Astrocyte of the cerebellum (primary cell): ENCODE results near the gene CCDC66.

Experiments
- DNase-seq: peaks from one replicate; pipeline ENCODE4 v3.0.0-alpha.2; 2011; ENCODE audit warnings: low read depth
- H3K4me3 ChIP-seq: 2 replicates; pipeline ENCODE4 v1.5.1; 2011; ENCODE audit warnings: mild to moderate bottlenecking, low read depth, low read length, moderate library complexity
- CTCF ChIP-seq: IDR thresholded peaks from 2 replicates; pipeline ENCODE4 v1.5.1; 2012; ENCODE audit warnings: low read length, low read depth, moderate library complexity, mild to moderate bottlenecking; ENCODE audit errors: missing control alignments
- in situ Hi-C: cut with HindIII; loops from 2 replicates; pipeline ENCODE4 v1.10.0; 2017; ENCODE audit warnings: low sequenced_read_pairs

Gene CCDC66

DNA sequence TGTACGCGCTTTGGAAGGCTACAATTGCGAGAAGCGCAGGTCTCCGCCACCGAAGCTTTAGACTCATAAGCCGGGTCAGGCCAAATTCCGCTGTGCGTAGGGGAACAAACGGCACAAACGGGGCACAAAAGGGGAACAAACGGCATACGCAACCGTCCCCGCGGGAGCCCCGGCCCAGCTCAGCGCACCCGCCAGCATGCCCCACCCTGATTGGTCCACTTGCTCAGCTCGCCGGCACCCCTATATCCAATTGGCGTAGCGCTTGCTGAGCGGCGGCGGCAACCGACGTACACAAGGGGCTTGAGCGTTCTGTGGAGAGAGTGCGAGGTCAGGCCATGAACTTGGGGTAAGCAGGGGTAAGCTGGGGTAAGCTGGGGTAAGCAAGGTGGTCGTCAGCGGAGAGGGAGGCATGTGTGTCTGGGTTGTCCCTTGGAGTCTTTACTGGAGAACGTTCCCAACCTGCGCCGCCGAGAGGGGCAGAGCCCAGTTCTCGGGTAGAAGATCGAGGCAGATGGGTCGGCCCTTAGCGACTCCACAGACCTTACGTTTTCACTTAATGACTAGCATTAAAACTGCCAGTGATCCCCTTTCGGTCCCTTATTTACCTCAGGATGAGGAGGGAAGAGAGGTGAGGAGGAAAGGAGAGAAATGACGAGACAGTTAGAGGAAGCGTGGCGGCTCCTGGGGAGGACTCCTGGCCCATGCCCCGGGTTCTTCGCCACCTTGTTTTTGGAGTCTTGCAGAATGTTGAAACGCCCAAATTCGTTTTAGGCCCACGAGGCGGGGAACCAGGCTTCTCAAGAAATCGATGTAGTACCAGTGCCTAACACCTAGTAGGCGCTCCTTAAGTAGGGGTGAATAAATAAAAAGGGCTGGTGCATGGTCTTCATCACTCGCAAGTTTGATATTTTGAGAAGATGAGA, at the start of gene CCDC66:
TSS of gene CCDC66 (plus strand) at position 268 of the 923 bp plus-strand sequence. CDS start at position 336, 68 bp downstream.
- DNase-seq = peak; percentile 76
- peak within 1 kb of the TSS; percentile 99 for H3K4me3 ChIP-seq
- in situ Hi-C loops = no loop called here
- peak; percentile 80 for TF ChIP-seq CTCF

GRCh38 chr3:56519641-56520040, 37.3 kb upstream of the CCDC66 start:
- in situ Hi-C loops = no loop called here
- no peak for TF ChIP-seq CTCF
- H3K4me3 ChIP-seq = no peak overlapping the region
- DNase-seq = no peak

- no peak for DNase-seq
- no peak overlapping the region for H3K4me3 ChIP-seq
- in situ Hi-C loops = no loop called here
- no peak for TF ChIP-seq CTCF
Measured at GRCh38 chr3:56522374-56522773, 34.6 kb upstream of the CCDC66 start.

DNA sequence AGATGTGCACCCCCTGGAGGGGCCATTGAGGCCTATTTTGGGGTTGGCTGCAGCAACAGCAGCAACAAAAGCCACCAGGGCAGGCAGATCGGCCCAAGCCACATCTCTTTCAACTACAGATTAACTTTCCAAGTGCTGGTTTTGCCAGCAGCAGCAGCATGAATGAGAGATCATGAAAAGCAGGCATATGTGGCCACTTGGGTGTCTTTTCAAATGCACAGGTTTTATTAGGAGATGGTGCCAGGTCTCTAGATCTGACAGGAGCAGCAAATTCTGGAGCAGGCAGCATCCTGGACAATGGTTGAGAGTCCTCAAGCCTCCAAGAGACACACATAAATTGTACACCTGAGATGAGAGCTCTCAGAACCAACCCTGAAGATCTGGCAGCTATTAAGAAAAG, 31.7 kb upstream of the CCDC66 start:
- H3K4me3 ChIP-seq = no peak overlapping the region
- no peak for TF ChIP-seq CTCF
- no peak for DNase-seq
- in situ Hi-C loops = no loop called here

GRCh38 chr3:56536735-56537134, 20.2 kb upstream of the CCDC66 start:
- TF ChIP-seq CTCF = no peak
- DNase-seq = no peak
- in situ Hi-C loops = no loop called here
- H3K4me3 ChIP-seq = no peak overlapping the region

GRCh38 chr3:56547486-56547885, 9.5 kb upstream of the CCDC66 start:
- no peak for DNase-seq
- in situ Hi-C loops = no loop called here
- H3K4me3 ChIP-seq = no peak overlapping the region
- TF ChIP-seq CTCF = no peak
